GM12874 (cell line): Measurements from ENCODE around the gene OTOS.

Source experiments
- CTCF ChIP-seq: IDR thresholded peaks from 2 replicates; pipeline ENCODE4 v1.5.1; 2011; ENCODE audit warnings: low read depth, mild to moderate bottlenecking, control low read depth, low read length, moderate library complexity; ENCODE audit not compliant: insufficient read depth

The OTOS gene

GRCh38 chr2:240155745-240156390 is 15.4 kb upstream of the OTOS start:
- no peak for TF ChIP-seq CTCF

GRCh38 chr2:240155048-240155744 is 14.7 kb upstream of the OTOS start:
- TF ChIP-seq CTCF, result no peak

GRCh38 chr2:240154606-240155005 is 14.1 kb upstream of the OTOS start:
- no peak for TF ChIP-seq CTCF

GRCh38 chr2:240153418-240153817 is 13.0 kb upstream of the OTOS start:
- no peak for TF ChIP-seq CTCF

GRCh38 chr2:240151477-240152031 is 11.1 kb upstream of the OTOS start:
- TF ChIP-seq CTCF, result no peak

GRCh38 chr2:240149943-240150784 is 9.7 kb upstream of the OTOS start:
- TF ChIP-seq CTCF, result peak; percentile 85
